Keratinocyte (primary cell): ENCODE measurements around the gene FAM193B. TPM values are rescaled to one million over a fixed set of nuclear protein-coding genes. Genes with fewer than 3 reads are reported as not detected.

Experiments used
- DNase-seq: peaks from one replicate; pipeline ENCODE4 v3.0.0-alpha.2; 2011; ENCODE audit warnings: low read depth, missing footprints, low spot score
- FAIRE-seq: peaks from 2 replicates; lab custom pipeline; 2011; peaks lifted over from hg19 to GRCh38; lab: Jason Lieb, UNC
- H2AFZ ChIP-seq: 2 replicates; pipeline ENCODE4 v1.6.0; 2012; ENCODE audit warnings: low read length, control low read depth, inconsistent platforms; ENCODE audit not compliant: control insufficient read depth
- H3K27ac ChIP-seq: 2 replicates; pipeline ENCODE4 v1.5.1; 2011; ENCODE audit warnings: low read length; ENCODE audit not compliant: control insufficient read depth, insufficient read depth
- H3K27me3 ChIP-seq: 3 replicates; pipeline ENCODE4 v1.6.0; 2011; ENCODE audit warnings: low read length; ENCODE audit not compliant: control insufficient read depth, insufficient read depth; ENCODE audit errors: extremely low read depth
- H3K36me3 ChIP-seq, 2 experiments: 2 replicates in 1 of 2; 3 replicates in 1 of 2; pipeline ENCODE4 v1.5.1; 2011; ENCODE audit warnings: low read length in 2 of 2, mild to moderate bottlenecking in 1 of 2; ENCODE audit not compliant: control insufficient read depth in 2 of 2, insufficient read depth in 2 of 2; ENCODE audit errors: extremely low read depth in 1 of 2
- H3K4me1 ChIP-seq: 3 replicates; pipeline ENCODE4 v1.5.1; 2011; ENCODE audit warnings: low read length; ENCODE audit not compliant: control insufficient read depth, insufficient read depth; ENCODE audit errors: extremely low read depth
- H3K4me2 ChIP-seq: 3 replicates; pipeline ENCODE4 v1.6.0; 2011; ENCODE audit warnings: low read depth, low read length; ENCODE audit not compliant: control insufficient read depth, insufficient read depth; ENCODE audit errors: extremely low read depth
- H3K4me3 ChIP-seq, 3 experiments: fragments of 200-600 bp in 1 of 3; sonication (generic) in 1 of 3; 2 replicates in 2 of 3; 3 replicates in 1 of 3; pipeline ENCODE4 v1.5.1; 2011 to 2016; ENCODE audit warnings: low read length in 3 of 3, mild to moderate bottlenecking in 3 of 3, control low read depth in 2 of 3, inconsistent platforms in 1 of 3, low read depth in 1 of 3, mixed read lengths in 1 of 3, mixed run types in 1 of 3, moderate library complexity in 1 of 3; ENCODE audit not compliant: control insufficient read depth in 2 of 3, insufficient read depth in 2 of 3; ENCODE audit errors: extremely low read depth in 1 of 3
- H3K79me2 ChIP-seq: 2 replicates; pipeline ENCODE4 v1.6.0; 2012; ENCODE audit warnings: low read length; ENCODE audit not compliant: control insufficient read depth, insufficient read depth
- H3K9ac ChIP-seq: 3 replicates; pipeline ENCODE4 v1.6.0; 2011; ENCODE audit warnings: low read length; ENCODE audit not compliant: control insufficient read depth, insufficient read depth; ENCODE audit errors: extremely low read depth
- H3K9me1 ChIP-seq: 3 replicates; pipeline ENCODE4 v1.6.0; 2011; ENCODE audit warnings: low read length; ENCODE audit not compliant: control insufficient read depth, insufficient read depth; ENCODE audit errors: extremely low read depth
- H3K9me3 ChIP-seq: 2 replicates; pipeline ENCODE4 v1.5.1; 2012; ENCODE audit warnings: low read depth, low read length; ENCODE audit not compliant: control insufficient read depth
- H4K20me1 ChIP-seq: 3 replicates; pipeline ENCODE4 v1.6.0; 2011; ENCODE audit warnings: low read length; ENCODE audit not compliant: control insufficient read depth, insufficient read depth; ENCODE audit errors: extremely low read depth
- EZH2 ChIP-seq: IDR thresholded peaks from one replicate; pipeline ENCODE4 v1.6.1; 2012; ENCODE audit warnings: inconsistent platforms, mild to moderate bottlenecking, low read length, moderate library complexity
- dilution Hi-C: fragments of 300-500 bp; cut with MboI; formaldehyde crosslinking; loops from one replicate; pipeline ENCODE4 v1.7.0; 2020; ENCODE audit warnings: low sequenced_read_pairs; ENCODE audit not compliant: extremely low pct_ligation_motif_present
- polyA plus RNA-seq, 5 experiments: library from polyadenylated mRNA; depleted of rRNA in 3 of 5; stranded (reverse) in 3 of 5; stranded (forward) in 1 of 5; unstranded in 1 of 5; fragments of >200 nt; gene quantifications; 1 replicate in 1 of 5; 2 replicates in 3 of 5; 3 replicates in 1 of 5; pipeline versions ENCODE4 v1.2.1 to v1.2.3, GENCODE V29; 2011 to 2012; ENCODE audit warnings: missing spikeins in 2 of 5, low read depth in 1 of 5, low replicate concordance in 1 of 5
- TF ChIP-seq, protein P1 (sequence below), 3 experiments: IDR thresholded peaks in 1 of 3; conservative IDR thresholded peaks in 1 of 3; optimal IDR thresholded peaks in 1 of 3; 2 replicates in 2 of 3; 3 replicates in 1 of 3; pipeline versions ENCODE3 to v1.5.1; 2011; ENCODE audit warnings: low read length in 3 of 3, mild to moderate bottlenecking in 3 of 3, moderate library complexity in 2 of 3, control low read depth in 1 of 3, inconsistent platforms in 1 of 3; ENCODE audit not compliant: insufficient read depth in 2 of 3; ENCODE audit errors: extremely low read depth in 1 of 3

The FAM193B gene
- polyA plus RNA-seq, 1 donor (not counting 4 experiments of a cell fraction or from before 2014, with no cell fraction given) = 27.5 TPM

DNA sequence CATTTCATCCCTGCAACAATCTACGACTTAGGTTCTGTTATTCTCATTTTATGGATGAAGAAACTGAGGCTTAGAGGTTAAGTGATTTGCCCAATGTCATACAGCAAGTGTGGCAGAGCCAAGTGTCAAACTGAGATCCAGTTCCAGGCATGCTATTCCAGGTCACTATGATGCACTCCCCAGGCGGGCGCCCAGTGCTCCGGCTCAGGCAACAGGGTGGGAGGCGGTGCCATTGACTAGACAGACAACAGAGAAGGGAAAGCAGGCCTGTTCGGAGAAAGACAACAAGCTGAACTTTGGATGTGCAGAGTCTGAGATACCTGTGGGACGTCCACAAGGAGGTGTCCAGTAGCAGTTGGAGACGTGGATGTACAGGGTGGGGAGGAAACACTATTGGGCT, 26.8 kb downstream of the FAM193B start:
- no peak overlapping the region for H3K27ac ChIP-seq
- H3K9me3 ChIP-seq = no peaks in the 10 kb centered on the region
- H3K9me1 ChIP-seq = no peaks in the 10 kb centered on the region
- dilution Hi-C loops = no loop called here
- no peak overlapping the region for H2AFZ ChIP-seq
- no peak for DNase-seq
- no peak overlapping the region for H3K4me2 ChIP-seq
- H3K4me3 ChIP-seq = no peak overlapping the region
- H3K79me2 ChIP-seq = no peaks in the 10 kb centered on the region
- H3K27me3 ChIP-seq = no peaks in the 10 kb centered on the region
- no peak for FAIRE-seq
- H4K20me1 ChIP-seq = peaks cover 3% of the 10 kb centered on the region
- no peak overlapping the region for H3K9ac ChIP-seq
- TF ChIP-seq, protein P1, sequence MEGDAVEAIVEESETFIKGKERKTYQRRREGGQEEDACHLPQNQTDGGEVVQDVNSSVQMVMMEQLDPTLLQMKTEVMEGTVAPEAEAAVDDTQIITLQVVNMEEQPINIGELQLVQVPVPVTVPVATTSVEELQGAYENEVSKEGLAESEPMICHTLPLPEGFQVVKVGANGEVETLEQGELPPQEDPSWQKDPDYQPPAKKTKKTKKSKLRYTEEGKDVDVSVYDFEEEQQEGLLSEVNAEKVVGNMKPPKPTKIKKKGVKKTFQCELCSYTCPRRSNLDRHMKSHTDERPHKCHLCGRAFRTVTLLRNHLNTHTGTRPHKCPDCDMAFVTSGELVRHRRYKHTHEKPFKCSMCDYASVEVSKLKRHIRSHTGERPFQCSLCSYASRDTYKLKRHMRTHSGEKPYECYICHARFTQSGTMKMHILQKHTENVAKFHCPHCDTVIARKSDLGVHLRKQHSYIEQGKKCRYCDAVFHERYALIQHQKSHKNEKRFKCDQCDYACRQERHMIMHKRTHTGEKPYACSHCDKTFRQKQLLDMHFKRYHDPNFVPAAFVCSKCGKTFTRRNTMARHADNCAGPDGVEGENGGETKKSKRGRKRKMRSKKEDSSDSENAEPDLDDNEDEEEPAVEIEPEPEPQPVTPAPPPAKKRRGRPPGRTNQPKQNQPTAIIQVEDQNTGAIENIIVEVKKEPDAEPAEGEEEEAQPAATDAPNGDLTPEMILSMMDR (optimal IDR thresholded peaks at IDR 0.05 in 1 of 3, IDR thresholded peaks at IDR 0.05 in 1 of 3, conservative IDR thresholded peaks at IDR 0.05 in 1 of 3; ENCODE audit: extremely low read depth in 1 of 3, insufficient read depth in 2 of 3, low read length in 3 of 3) = no peak
- peaks cover 19% of the 10 kb centered on the region for H3K4me1 ChIP-seq
- H3K36me3 ChIP-seq = peaks cover 57 to 58% of the 10 kb centered on the region in 2 experiments

DNA sequence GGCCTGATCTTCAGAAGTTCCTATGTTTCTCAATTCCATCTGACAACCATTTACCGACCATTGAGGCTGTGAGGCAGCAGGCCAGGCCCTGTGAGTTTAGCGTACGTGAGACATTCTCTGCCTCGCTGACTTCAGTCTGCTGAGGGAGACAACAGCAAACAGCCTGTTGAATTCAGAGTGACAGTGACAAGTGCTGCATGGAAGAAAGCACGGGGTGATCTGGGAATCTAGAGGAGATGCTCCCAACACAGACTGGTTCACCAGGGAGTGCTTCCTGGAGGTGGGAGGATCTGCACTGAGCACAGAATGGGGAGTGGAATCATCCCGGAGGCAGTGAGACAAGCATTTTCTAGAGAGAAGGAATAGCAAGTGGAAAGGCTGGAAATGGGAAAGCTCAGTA, 27.6 kb downstream of the FAM193B start:
- dilution Hi-C loops = no loop called here
- no peak for TF ChIP-seq EZH2
- TF ChIP-seq, protein P1 (optimal IDR thresholded peaks at IDR 0.05 in 1 of 3, IDR thresholded peaks at IDR 0.05 in 1 of 3, conservative IDR thresholded peaks at IDR 0.05 in 1 of 3; ENCODE audit: extremely low read depth in 1 of 3, insufficient read depth in 2 of 3, low read length in 3 of 3) = no peak
- H3K36me3 ChIP-seq = peaks cover 54 to 55% of the 10 kb centered on the region in 2 experiments
- no peak overlapping the region for H3K4me3 ChIP-seq
- peaks cover 3% of the 10 kb centered on the region for H4K20me1 ChIP-seq
- peaks cover 19% of the 10 kb centered on the region for H3K4me1 ChIP-seq
- no peaks in the 10 kb centered on the region for H3K9me3 ChIP-seq
- H3K9me1 ChIP-seq = no peaks in the 10 kb centered on the region
- no peak for DNase-seq
- no peak overlapping the region for H3K9ac ChIP-seq
- H3K79me2 ChIP-seq = no peaks in the 10 kb centered on the region
- no peak overlapping the region for H3K4me2 ChIP-seq
- H3K27me3 ChIP-seq = no peaks in the 10 kb centered on the region
- no peak overlapping the region for H3K27ac ChIP-seq
- no peak overlapping the region for H2AFZ ChIP-seq
- FAIRE-seq = no peak
